WTC11 (cell line): Measurements from ENCODE around the gene NEURL1. TPM values are rescaled to one million over a fixed set of nuclear protein-coding genes. Genes with fewer than 3 reads are reported as not detected.
A peak's percentile ranks its signal among the peaks of the same experiment; 100 is the strongest.

ENCODE experiments used
- CTCF ChIP-seq: fragments of 200-600 bp; IDR thresholded peaks from 2 replicates; pipeline ENCODE4 v1.8.0; 2022; ENCODE audit warnings: antibody characterized with exemption
- EMX1 ChIP-seq: fragments of 250-450 bp; sonication (Bioruptor Pico); IDR thresholded peaks from 2 replicates; pipeline ENCODE4 v1.8.0; 2021; ENCODE audit warnings: mild to moderate bottlenecking
- FOXK1 ChIP-seq: sonication (generic); formaldehyde crosslinking; IDR thresholded peaks from 2 replicates; pipeline ENCODE4 v1.8.0; 2022; ENCODE audit warnings: mild to moderate bottlenecking, moderate library complexity, missing genetic modification reagents
- HMGA2 ChIP-seq: fragments of 250-450 bp; sonication (Bioruptor Pico); IDR thresholded peaks from 2 replicates; pipeline ENCODE4 v1.4.0; 2021; ENCODE audit warnings: mild to moderate bottlenecking, moderate library complexity
- HMGXB4 ChIP-seq: sonication (generic); formaldehyde crosslinking; IDR thresholded peaks from 2 replicates; pipeline ENCODE4 v1.8.1; 2023; ENCODE audit warnings: mild to moderate bottlenecking, moderate library complexity, missing genetic modification reagents
- NFE2L1 ChIP-seq: sonication (generic); formaldehyde crosslinking; IDR thresholded peaks from 2 replicates; pipeline ENCODE4 v1.8.1; 2023; ENCODE audit warnings: missing genetic modification reagents
- OVOL2 ChIP-seq: fragments of 250-450 bp; sonication (Bioruptor Pico); IDR thresholded peaks from 2 replicates; pipeline ENCODE4 v1.9.0; 2021; ENCODE audit warnings: mild to moderate bottlenecking, borderline replicate concordance
- PREB ChIP-seq: sonication (generic); formaldehyde crosslinking; IDR thresholded peaks from 2 replicates; pipeline ENCODE4 v1.8.1; 2022; ENCODE audit warnings: mild to moderate bottlenecking, missing genetic modification reagents, moderate library complexity, borderline replicate concordance
- RELA ChIP-seq: sonication (generic); formaldehyde crosslinking; IDR thresholded peaks from 2 replicates; pipeline ENCODE4 v1.8.1; 2022; ENCODE audit warnings: missing genetic modification reagents, mild to moderate bottlenecking, borderline replicate concordance
- SMAD4 ChIP-seq: sonication (generic); formaldehyde crosslinking; IDR thresholded peaks from 2 replicates; pipeline ENCODE4 v1.8.0; 2022; ENCODE audit warnings: mild to moderate bottlenecking, missing genetic modification reagents
- SOX15 ChIP-seq: fragments of 250-450 bp; sonication (Bioruptor Pico); IDR thresholded peaks from 2 replicates; pipeline ENCODE4 v1.9.0; 2021; ENCODE audit warnings: mild to moderate bottlenecking
- SP1 ChIP-seq: sonication (generic); formaldehyde crosslinking; conservative IDR thresholded peaks from 2 replicates; pipeline ENCODE4 v1.8.1; 2022; ENCODE audit warnings: missing genetic modification reagents
- STAT6 ChIP-seq: sonication (generic); formaldehyde crosslinking; conservative IDR thresholded peaks from 2 replicates; pipeline ENCODE4 v1.8.1; 2023; ENCODE audit warnings: mild to moderate bottlenecking, low read depth, missing genetic modification reagents, moderate library complexity
- ZBTB21 ChIP-seq: sonication (generic); formaldehyde crosslinking; IDR thresholded peaks from 2 replicates; pipeline ENCODE4 v1.8.1; 2023; ENCODE audit warnings: mild to moderate bottlenecking, missing genetic modification reagents, borderline replicate concordance
- ZNF317 ChIP-seq: sonication (generic); formaldehyde crosslinking; IDR thresholded peaks from 2 replicates; pipeline ENCODE4 v1.8.1; 2023; ENCODE audit warnings: low read depth, mild to moderate bottlenecking, moderate library complexity, missing genetic modification reagents, borderline replicate concordance
- ZNF423 ChIP-seq: fragments of 250-450 bp; sonication (Bioruptor Pico); IDR thresholded peaks from 2 replicates; pipeline ENCODE4 v2.1.2; 2022; ENCODE audit warnings: mild to moderate bottlenecking, moderate library complexity
- total RNA-seq: library from RNA; stranded (reverse); gene quantifications from 3 replicates; pipeline ENCODE4 v1.2.3, GENCODE V29; 2021
- TF ChIP-seq, protein P1 (sequence below): sonication (generic); formaldehyde crosslinking; IDR thresholded peaks from 2 replicates; pipeline ENCODE4 v1.8.0; 2022; ENCODE audit warnings: missing genetic modification reagents

NEURL1 gene
- total RNA-seq, 1 experiment from 2014 or later, result 1.2 TPM

GRCh38 chr10:103493916-103494877 is 692 bp downstream of the NEURL1 start (continued):
- TF ChIP-seq STAT6 (CRISPR knock-in tag), result no peak
- TF ChIP-seq HMGA2 (CRISPR knock-in tag), result no peak
- TF ChIP-seq RELA (CRISPR knock-in tag), result no peak
- TF ChIP-seq SP1 (CRISPR knock-in tag), result no peak
- TF ChIP-seq OVOL2 (CRISPR knock-in tag), result no peak
- TF ChIP-seq PREB (CRISPR knock-in tag), result no peak
- no peak for TF ChIP-seq ZNF317
- no peak for TF ChIP-seq CTCF
- no peak for TF ChIP-seq SMAD4 (CRISPR knock-in tag)
- no peak for TF ChIP-seq EMX1
- no peak; the same call in 1 of the 2 replicates for TF ChIP-seq HMGXB4
- no peak for TF ChIP-seq SOX15 (CRISPR knock-in tag)
- TF ChIP-seq, protein P1, sequence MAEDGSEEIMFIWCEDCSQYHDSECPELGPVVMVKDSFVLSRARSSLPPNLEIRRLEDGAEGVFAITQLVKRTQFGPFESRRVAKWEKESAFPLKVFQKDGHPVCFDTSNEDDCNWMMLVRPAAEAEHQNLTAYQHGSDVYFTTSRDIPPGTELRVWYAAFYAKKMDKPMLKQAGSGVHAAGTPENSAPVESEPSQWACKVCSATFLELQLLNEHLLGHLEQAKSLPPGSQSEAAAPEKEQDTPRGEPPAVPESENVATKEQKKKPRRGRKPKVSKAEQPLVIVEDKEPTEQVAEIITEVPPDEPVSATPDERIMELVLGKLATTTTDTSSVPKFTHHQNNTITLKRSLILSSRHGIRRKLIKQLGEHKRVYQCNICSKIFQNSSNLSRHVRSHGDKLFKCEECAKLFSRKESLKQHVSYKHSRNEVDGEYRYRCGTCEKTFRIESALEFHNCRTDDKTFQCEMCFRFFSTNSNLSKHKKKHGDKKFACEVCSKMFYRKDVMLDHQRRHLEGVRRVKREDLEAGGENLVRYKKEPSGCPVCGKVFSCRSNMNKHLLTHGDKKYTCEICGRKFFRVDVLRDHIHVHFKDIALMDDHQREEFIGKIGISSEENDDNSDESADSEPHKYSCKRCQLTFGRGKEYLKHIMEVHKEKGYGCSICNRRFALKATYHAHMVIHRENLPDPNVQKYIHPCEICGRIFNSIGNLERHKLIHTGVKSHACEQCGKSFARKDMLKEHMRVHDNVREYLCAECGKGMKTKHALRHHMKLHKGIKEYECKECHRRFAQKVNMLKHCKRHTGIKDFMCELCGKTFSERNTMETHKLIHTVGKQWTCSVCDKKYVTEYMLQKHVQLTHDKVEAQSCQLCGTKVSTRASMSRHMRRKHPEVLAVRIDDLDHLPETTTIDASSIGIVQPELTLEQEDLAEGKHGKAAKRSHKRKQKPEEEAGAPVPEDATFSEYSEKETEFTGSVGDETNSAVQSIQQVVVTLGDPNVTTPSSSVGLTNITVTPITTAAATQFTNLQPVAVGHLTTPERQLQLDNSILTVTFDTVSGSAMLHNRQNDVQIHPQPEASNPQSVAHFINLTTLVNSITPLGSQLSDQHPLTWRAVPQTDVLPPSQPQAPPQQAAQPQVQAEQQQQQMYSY, result peak; percentile 56
- TF ChIP-seq NFE2L1 (CRISPR knock-in tag), result no peak
- TF ChIP-seq ZNF423 (CRISPR knock-in tag), result peak; percentile 41; the same call in 1 of the 2 replicates
- 0 out of 2 replicates have a peak, but pooled peaks have one; percentile 31 for TF ChIP-seq FOXK1 (CRISPR knock-in tag)
- TF ChIP-seq ZBTB21 (CRISPR knock-in tag), result no peak
